ENCODE measurements around the gene KRT81.

DNA sequence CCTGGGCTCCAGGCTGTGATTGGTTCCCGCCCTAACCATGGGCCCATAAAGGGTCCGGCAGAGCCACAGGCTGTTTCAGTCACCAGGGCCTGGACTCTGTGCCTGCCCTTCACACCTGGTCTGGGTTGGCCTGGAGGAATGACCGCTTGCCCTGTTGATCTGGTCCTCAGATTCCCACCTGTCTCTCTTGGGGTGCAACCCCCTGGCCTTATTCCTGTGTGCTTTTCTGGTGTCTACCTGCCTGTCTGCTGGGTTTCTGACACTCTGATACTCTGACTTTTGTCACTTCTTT lies 32.8 kb upstream of the KRT81 start:
- TF ChIP-seq, protein P1, sequence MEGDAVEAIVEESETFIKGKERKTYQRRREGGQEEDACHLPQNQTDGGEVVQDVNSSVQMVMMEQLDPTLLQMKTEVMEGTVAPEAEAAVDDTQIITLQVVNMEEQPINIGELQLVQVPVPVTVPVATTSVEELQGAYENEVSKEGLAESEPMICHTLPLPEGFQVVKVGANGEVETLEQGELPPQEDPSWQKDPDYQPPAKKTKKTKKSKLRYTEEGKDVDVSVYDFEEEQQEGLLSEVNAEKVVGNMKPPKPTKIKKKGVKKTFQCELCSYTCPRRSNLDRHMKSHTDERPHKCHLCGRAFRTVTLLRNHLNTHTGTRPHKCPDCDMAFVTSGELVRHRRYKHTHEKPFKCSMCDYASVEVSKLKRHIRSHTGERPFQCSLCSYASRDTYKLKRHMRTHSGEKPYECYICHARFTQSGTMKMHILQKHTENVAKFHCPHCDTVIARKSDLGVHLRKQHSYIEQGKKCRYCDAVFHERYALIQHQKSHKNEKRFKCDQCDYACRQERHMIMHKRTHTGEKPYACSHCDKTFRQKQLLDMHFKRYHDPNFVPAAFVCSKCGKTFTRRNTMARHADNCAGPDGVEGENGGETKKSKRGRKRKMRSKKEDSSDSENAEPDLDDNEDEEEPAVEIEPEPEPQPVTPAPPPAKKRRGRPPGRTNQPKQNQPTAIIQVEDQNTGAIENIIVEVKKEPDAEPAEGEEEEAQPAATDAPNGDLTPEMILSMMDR (IDR thresholded peaks at IDR 0.05; ENCODE audit: insufficient read depth, low read depth, low read length) = no peak
- no peak for TF ChIP-seq EZH2 (IDR thresholded peaks at IDR 0.05; ENCODE audit: insufficient read depth, low read length)

Data from astrocyte (in vitro differentiated cells and primary cell).